Measurements from ENCODE around the gene PTPRR.
A peak's percentile ranks its signal among the peaks of the same experiment; 100 is the strongest.

PTPRR gene

GRCh38 chr12:70638639-70639360 lies 281.7 kb downstream of the PTPRR start:
- peak; percentile 21 for DNase-seq

GRCh38 chr12:70637303-70638085 lies 283.0 kb downstream of the PTPRR start, which contains the start of gene PTPRB:
Gene PTPRB (minus strand): TSS chr12:70637429. CDS start chr12:70637395, 34 bp downstream.
- no peak for DNase-seq

GRCh38 chr12:70635755-70636154 lies 284.8 kb downstream of the PTPRR start:
- DNase-seq, result no peak

- DNase-seq, result no peak
Observed at GRCh38 chr12:70628701-70629480, 291.6 kb downstream of the PTPRR start.

GRCh38 chr12:70627677-70628076 lies 292.9 kb downstream of the PTPRR start:
- no peak for DNase-seq

- DNase-seq, result no peak
Observed at GRCh38 chr12:70626180-70626579, 294.4 kb downstream of the PTPRR start.

GRCh38 chr12:70619471-70620152 lies 300.9 kb downstream of the PTPRR start:
- peak; percentile 65 for DNase-seq

- no peak for DNase-seq
Observed at GRCh38 chr12:70618371-70618770, 302.2 kb downstream of the PTPRR start.

GRCh38 chr12:70617450-70617849 lies 303.1 kb downstream of the PTPRR start:
- DNase-seq, result no peak

- no peak for DNase-seq
Observed at GRCh38 chr12:70615174-70615866, 305.2 kb downstream of the PTPRR start.

GRCh38 chr12:70609739-70610491 lies 310.6 kb downstream of the PTPRR start:
- peak; percentile 32 for DNase-seq

GRCh38 chr12:70609203-70609602 lies 311.3 kb downstream of the PTPRR start:
- no peak for DNase-seq

GRCh38 chr12:70608184-70608583 lies 312.4 kb downstream of the PTPRR start:
- no peak for DNase-seq

GRCh38 chr12:70607107-70607506 lies 313.4 kb downstream of the PTPRR start:
- no peak for DNase-seq

GRCh38 chr12:70605976-70606375 lies 314.6 kb downstream of the PTPRR start:
- peak; percentile 80 for DNase-seq

- DNase-seq, result no peak
Observed at GRCh38 chr12:70604662-70605061, 315.9 kb downstream of the PTPRR start.

GRCh38 chr12:70603044-70603443 lies 317.5 kb downstream of the PTPRR start:
- DNase-seq, result peak; percentile 89

- no peak for DNase-seq
Observed at GRCh38 chr12:70598467-70599193, 321.9 kb downstream of the PTPRR start.

- DNase-seq, result no peak
Observed at GRCh38 chr12:70592664-70593063, 327.9 kb downstream of the PTPRR start.

- no peak for DNase-seq
Observed at GRCh38 chr12:70590549-70591226, 329.9 kb downstream of the PTPRR start.

Data from HCEC 1CT (cell line).